SU-DHL-6 (cell line): Measurements from ENCODE around the gene ENOX1.

Source experiments
- CTCF ChIP-seq: fragments of 200-600 bp; sonication (generic); IDR thresholded peaks from one replicate; pipeline ENCODE4 v1.5.1; 2017; ENCODE audit warnings: antibody characterized with exemption, mild to moderate bottlenecking, low read length, moderate library complexity; ENCODE audit not compliant: insufficient read depth, poor library complexity, severe bottlenecking
- EZH2phosphoT487 ChIP-seq: fragments of 200-600 bp; sonication (generic), shearing (Covaris generic); conservative IDR thresholded peaks from 2 replicates; pipeline ENCODE4 v1.6.1; 2018; ENCODE audit warnings: mild to moderate bottlenecking, antibody characterized with exemption, low read length, moderate library complexity, mixed read lengths

DNA sequence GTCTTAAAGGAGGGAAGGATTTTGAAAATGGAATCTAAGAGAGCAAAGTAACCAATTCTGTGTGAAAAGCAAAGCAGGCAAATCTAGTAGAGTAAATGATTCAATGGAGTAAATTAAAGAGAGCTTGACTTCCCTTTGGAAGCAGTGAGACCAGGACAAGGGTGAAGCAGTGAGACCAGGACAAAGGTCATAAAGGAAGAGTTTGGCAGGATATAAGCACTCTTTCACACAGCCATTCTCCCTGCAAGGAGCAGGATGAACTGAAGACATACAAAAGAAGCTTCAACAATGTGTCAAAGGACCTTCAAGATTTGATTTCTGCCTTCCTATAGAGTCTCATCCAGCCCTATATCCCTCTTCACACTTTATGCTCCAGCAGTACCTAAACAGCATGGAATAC is 123.8 kb downstream of the ENOX1 start:
- no peak for TF ChIP-seq CTCF
- TF ChIP-seq EZH2phosphoT487: no peak
